ENCODE results near the gene LPIN1.
"Not testable (repeated sequence)": the region's sequence is repeated elsewhere in the genome, so short reads cannot be mapped to it uniquely, and the experiment has no call there.

Gene LPIN1

DNA sequence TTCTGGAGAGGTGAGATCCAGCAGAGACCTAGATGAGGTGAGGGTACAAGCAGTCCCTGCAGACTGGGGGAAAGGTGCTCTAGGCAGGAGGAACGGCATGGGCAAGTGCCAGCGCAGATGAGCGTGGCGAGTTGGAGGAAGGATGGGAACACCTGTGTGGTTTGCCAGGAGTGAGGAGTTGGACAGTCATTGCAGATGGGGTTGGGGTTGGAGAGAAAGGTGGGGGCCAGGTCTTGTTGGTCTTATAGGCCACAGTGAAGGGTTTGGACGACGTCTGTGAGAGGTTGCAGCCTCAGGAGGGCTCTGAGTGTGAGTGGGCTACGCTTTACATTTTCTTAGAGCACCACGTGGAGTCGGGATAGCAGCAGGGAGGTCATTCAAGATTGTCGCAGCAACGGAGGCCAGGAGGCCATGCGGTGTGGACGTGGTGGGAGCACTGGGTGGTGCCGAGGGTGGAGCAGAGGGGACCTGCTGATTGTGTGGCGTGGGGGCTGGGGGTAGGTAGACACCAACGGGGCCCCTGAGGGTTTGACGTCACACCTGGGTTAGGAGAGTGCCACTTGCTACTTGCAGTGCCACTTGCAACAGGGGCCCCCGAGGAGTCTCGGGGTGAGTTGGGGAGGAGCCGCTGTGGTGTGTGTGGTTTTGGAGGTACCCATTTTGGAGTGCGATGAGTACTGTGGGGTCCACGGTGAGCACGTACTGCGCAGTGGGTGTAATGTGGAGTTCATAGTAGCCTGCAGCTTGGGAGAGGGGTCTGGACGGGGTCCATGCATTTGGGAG is 66.2 kb downstream of the LPIN1 start:
- TF ChIP-seq, protein P1, sequence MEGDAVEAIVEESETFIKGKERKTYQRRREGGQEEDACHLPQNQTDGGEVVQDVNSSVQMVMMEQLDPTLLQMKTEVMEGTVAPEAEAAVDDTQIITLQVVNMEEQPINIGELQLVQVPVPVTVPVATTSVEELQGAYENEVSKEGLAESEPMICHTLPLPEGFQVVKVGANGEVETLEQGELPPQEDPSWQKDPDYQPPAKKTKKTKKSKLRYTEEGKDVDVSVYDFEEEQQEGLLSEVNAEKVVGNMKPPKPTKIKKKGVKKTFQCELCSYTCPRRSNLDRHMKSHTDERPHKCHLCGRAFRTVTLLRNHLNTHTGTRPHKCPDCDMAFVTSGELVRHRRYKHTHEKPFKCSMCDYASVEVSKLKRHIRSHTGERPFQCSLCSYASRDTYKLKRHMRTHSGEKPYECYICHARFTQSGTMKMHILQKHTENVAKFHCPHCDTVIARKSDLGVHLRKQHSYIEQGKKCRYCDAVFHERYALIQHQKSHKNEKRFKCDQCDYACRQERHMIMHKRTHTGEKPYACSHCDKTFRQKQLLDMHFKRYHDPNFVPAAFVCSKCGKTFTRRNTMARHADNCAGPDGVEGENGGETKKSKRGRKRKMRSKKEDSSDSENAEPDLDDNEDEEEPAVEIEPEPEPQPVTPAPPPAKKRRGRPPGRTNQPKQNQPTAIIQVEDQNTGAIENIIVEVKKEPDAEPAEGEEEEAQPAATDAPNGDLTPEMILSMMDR (IDR thresholded peaks at IDR 0.05; ENCODE audit: control extremely low read depth, extremely low read depth, low read depth, missing control alignments): no peak
- no peak for DNase-seq (ENCODE audit: extremely low spot score)
- POLR2A ChIA-PET: no interaction called here
- CTCF ChIA-PET: interaction anchor here (1.2 kb wide), 1 partner anchor 11 kb away, joined by 4 read pairs; no protein-coding TSS in a partner anchor

DNA sequence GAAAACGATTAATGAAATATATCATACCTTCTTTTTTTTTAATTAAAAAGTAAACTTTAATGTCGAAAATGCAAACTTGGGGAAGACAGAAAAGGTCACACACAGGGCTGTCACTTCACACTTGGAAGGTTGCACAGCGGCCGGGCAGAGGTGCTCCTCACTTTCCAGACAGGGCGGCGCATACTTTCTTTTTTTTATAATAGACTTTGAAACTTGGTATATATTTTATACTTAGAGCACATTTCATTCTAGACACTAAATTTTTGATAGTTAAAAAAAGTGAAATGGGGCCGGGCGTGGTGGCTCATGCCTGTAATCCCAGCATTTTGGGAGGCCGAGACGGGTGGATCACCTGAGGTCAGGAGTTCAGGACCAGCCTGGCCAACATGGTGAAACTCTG is 66.9 kb downstream of the LPIN1 start:
- POLR2A ChIA-PET; DNase-seq (ENCODE audit: extremely low spot score); CTCF ChIA-PET: not testable (repeated sequence)

DNA sequence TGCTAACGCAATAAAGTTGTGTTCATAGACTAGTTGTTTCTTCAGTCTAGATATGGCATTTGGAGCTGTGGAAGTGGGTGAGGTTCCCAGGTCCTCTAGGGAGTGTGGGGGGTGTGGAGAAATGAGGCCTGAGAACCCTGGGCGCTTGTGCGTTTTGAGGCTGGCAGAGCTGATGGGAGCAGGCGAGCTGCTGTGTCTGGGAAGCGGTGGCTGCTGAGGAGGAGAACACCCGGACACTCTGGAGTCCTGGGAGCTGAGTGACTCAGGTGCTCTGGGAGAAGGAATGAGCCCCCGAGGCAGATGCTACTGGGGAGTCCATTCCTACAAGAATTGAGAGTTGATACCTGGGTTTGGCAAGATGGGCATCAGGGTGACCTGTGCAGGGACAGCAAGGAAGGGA is 67.5 kb downstream of the LPIN1 start:
- POLR2A ChIA-PET: no interaction called here
- CTCF ChIA-PET: no interaction called here

DNA sequence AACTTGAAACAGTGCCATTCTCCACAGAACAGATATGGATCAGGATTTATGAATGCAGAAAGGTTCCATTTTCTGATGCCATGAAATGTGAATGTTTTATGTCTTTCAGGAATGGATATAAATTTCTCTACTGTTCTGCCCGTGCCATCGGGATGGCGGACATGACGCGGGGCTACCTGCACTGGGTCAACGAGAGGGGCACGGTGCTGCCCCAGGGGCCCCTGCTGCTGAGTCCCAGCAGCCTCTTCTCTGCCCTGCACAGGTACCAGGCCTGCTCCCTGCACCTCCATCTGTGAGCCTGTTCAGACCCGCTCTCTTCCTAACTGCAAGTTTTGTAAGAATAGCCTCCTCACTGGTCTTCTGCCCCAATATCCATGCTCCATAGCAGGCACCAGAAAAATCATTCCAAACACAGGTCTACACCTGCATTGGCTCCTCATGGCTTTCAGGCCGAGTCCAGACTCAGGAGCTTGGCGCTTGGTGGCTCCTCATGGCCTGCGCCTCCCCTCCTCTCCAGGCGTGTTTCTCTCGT is 68.6 kb downstream of the LPIN1 start:
- POLR2A ChIA-PET: no interaction called here
- no peak for DNase-seq (ENCODE audit: extremely low spot score)
- CTCF ChIA-PET: no interaction called here
- TF ChIP-seq, protein P1 (IDR thresholded peaks at IDR 0.05; ENCODE audit: control extremely low read depth, extremely low read depth, low read depth, missing control alignments): no peak

More for the DNA sequence above, 67.5 kb downstream of the LPIN1 start:
- TF ChIP-seq, protein P1 (IDR thresholded peaks at IDR 0.05; ENCODE audit: control extremely low read depth, extremely low read depth, low read depth, missing control alignments): no peak
- no peak for DNase-seq (ENCODE audit: extremely low spot score)

DNA sequence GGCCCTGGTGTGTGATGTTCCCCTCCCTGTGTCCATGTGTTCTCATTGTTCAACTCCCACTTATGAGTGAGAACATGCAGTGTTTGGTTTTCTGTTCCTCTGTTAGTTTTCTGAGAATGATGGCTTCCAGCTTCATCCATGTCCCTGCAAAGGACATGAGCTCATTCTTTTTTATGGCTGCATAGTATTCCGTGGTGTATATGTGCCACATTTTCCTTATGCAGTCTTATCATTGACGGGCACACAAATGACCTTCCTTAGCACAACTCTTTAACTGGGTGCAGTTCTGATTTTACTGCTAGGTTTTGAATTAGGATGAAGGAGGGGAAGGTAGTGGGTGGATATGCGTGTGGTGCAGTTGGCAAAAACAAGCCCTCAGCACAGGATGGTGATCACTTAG is 70.5 kb downstream of the LPIN1 start:
- CTCF ChIA-PET: interaction anchor here (1.3 kb wide), 1 partner anchor 33 kb away, joined by 3 read pairs; no protein-coding TSS in a partner anchor
- POLR2A ChIA-PET; DNase-seq (ENCODE audit: extremely low spot score): not testable (repeated sequence)

DNA sequence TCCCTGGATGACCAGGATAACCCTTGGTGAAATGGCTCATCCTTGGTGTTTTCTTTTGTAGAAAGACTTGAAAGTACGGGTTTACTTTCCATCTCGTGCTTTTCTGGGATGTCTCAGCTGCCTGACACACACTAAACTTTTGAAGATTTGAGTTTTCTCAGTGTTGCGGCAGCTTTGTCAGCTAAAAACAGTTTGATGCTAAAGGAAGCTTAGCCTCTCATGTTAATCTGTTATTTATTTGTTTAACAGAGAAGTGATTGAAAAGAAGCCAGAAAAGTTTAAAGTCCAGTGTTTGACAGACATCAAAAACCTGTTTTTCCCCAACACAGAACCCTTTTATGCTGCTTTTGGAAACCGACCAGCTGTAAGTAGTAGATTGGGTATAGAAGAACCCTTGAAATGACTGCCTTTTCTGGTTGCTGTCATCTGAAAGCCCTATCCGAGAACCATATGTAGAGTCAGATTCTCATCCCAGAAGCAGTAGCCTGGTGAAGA is 72.8 kb downstream of the LPIN1 start:
- ChIA-PET POLR2A (no interaction called here), CTCF (interaction anchor here (3.1 kb wide), 1 partner anchor 10 kb away, joined by 9 read pairs; no protein-coding TSS in a partner anchor)
- DNase-seq (ENCODE audit: extremely low spot score): no peak
- TF ChIP-seq, protein P1 (IDR thresholded peaks at IDR 0.05; ENCODE audit: control extremely low read depth, extremely low read depth, low read depth, missing control alignments): no peak

DNA sequence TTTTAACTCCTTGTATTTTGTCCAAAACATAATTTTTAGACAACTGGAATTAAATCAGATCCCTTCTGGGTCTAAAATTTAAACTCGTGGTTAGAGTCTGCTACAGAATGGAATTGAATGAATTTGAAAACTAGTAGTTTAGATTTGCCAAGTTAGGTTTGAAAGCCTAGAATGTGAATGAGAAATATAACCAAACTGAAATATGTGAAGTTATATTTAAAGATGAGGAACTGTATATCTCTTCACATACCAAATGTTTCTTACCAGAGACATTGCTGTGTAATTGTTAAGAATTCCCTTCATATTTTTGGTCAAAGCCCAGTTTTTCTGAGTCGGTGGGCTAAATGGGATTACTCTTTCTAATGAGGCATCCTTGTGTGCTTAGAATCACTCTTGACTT is 74.2 kb downstream of the LPIN1 start:
- ChIA-PET CTCF (interaction anchor here (0.9 to 3.1 kb wide), 2 partner anchors 9 to 11 kb away, joined by 3 to 9 read pairs; no protein-coding TSS in a partner anchor), POLR2A (no interaction called here)
- TF ChIP-seq, protein P1 (IDR thresholded peaks at IDR 0.05; ENCODE audit: control extremely low read depth, extremely low read depth, low read depth, missing control alignments): no peak
- DNase-seq (ENCODE audit: extremely low spot score): no peak
